Stimulated activated CD8-positive, alpha-beta memory T cell treated with anti-CD3 and anti-CD28 coated beads, Interleukin-12 subunit alpha, Interleukin-12 subunit beta, amount 100 ng/mL, for 24 hours (primary cell): Measurements from ENCODE around the gene EPHB3.

Experiments
- DNase-seq: peaks from one replicate; pipeline ENCODE4 v3.0.0-alpha.2; 2020; ENCODE audit errors: extremely low read depth

The EPHB3 gene

GRCh38 chr3:184563941-184564684 lies 2.5 kb downstream of the EPHB3 start:
- DNase-seq, result no peak

- no peak for DNase-seq
Observed at GRCh38 chr3:184564685-184565385, 3.2 kb downstream of the EPHB3 start.

- no peak for DNase-seq
Observed at GRCh38 chr3:184565421-184566211, 4.0 kb downstream of the EPHB3 start.

- no peak for DNase-seq
Observed at GRCh38 chr3:184566441-184567414, 5.1 kb downstream of the EPHB3 start.

GRCh38 chr3:184567946-184568559 lies 6.5 kb downstream of the EPHB3 start:
- no peak for DNase-seq

GRCh38 chr3:184568560-184568923 lies 7.0 kb downstream of the EPHB3 start:
- no peak for DNase-seq

- no peak for DNase-seq
Observed at GRCh38 chr3:184568924-184569829, 7.6 kb downstream of the EPHB3 start.

GRCh38 chr3:184570035-184570434 lies 8.4 kb downstream of the EPHB3 start:
- no peak for DNase-seq

- DNase-seq, result no peak
Observed at GRCh38 chr3:184570489-184570888, 8.9 kb downstream of the EPHB3 start.

GRCh38 chr3:184571750-184572377 lies 10.3 kb downstream of the EPHB3 start:
- no peak for DNase-seq

- DNase-seq, result no peak
Observed at GRCh38 chr3:184572633-184573270, 11.2 kb downstream of the EPHB3 start.

- no peak for DNase-seq
Observed at GRCh38 chr3:184574515-184575417, 13.2 kb downstream of the EPHB3 start.

GRCh38 chr3:184575701-184576100 lies 14.1 kb downstream of the EPHB3 start:
- no peak for DNase-seq

GRCh38 chr3:184576457-184577240 lies 15.1 kb downstream of the EPHB3 start:
- DNase-seq, result no peak

GRCh38 chr3:184577546-184577945 lies 16.0 kb downstream of the EPHB3 start:
- DNase-seq, result no peak

- DNase-seq, result no peak
Observed at GRCh38 chr3:184578218-184578617, 16.6 kb downstream of the EPHB3 start.

GRCh38 chr3:184578822-184579221 lies 17.2 kb downstream of the EPHB3 start:
- no peak for DNase-seq
